ENCODE results near the gene IL16. TPM values are rescaled to one million over a fixed set of nuclear protein-coding genes. Genes with fewer than 3 reads are reported as not detected.

IL16 gene
- total and polyA plus RNA-seq, 9 of the 15 experiments (the other 6 are each of a cell fraction or from before 2014, with no cell fraction given), result 1.4 to 18.8 (median 10.6) TPM

DNA sequence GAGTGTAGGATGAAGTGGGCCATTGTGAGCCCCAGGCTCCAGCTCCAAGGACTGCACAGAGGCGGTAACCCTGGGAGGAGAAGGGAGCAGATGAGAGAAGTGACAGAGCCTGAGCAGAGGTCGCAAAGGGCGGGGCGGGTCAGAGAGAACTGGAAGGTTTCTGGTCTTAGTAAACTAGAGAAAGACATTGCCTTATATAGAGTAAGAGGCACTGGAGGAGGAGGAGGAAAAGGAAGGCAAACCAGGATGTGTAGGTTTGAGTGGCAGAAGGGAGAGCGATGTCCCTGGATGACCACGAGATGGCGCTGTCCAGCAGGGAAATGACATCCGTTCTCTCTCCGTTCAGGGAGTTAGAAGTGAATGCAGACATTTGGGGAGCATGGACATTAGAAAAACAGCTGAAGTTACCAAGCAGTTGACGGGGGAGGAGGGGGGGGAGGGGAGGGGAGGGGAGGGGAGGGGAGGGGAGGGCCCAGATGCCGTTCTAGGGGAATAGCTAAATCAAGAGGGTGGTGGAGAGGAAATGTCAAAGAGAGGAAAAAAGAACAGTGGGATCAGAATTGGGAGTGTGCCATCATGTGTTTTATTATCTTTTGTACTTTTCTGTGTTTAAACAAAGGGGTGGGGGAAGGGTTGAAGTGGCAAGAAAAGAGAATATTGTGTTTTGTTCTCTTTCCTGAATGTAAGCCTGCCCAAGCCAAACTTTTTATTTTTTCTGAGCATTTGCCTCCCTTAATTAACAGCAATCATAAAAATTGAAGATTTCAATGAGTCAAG lies 78.4 kb downstream of the IL16 start (continued):
- TF ChIP-seq SAFB (IDR thresholded peaks at IDR 0.05; ENCODE audit: borderline replicate concordance, low read depth, low read length) (no peak), ELF2 (CRISPR knock-in tag; IDR thresholded peaks at IDR 0.05) (no peak), TOE1 (IDR thresholded peaks at IDR 0.05; ENCODE audit: borderline replicate concordance) (no peak), TOE1 (CRISPR knock-in tag; IDR thresholded peaks at IDR 0.05; ENCODE audit: borderline replicate concordance, low read depth) (no peak)

DNA sequence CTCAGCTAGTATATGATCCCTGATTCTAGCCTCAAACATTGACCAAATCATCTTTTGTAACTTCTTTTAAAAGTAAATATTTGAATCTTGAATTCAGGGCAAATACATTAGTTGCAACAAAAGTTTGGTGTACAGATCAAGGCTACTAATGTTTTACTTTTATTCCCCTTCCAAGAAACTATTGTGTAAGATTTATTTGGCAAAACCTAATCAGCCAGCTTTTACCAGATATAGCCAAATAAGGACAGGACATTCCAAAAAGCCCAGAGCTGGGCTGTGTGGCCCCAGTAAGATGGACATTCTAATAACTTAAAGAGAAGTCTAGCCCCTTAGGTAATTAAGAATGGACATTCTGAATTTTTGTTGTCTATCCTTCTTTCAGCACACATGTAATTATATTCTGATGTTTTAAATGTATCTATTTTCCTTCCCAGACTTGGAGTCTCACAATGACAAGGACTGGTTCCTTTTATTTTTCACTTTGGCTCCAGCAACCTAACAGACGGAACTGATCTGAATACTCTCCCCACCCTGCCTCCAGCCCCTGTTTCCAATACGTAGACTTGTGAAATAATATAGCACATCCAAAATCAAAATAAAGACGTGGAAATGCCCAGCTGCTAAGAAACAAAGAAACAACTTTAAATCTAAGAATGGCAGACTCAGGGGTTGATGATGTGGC lies 79.2 kb downstream of the IL16 start:
- FAIRE-seq, result peak; percentile 37
- no peaks in the 10 kb centered on the region; a peak in 1 of 5 replicates for H3K4me1 ChIP-seq (replicated peaks in 1 of 2; ENCODE audit: control insufficient read depth in 2 of 2, insufficient read depth in 2 of 2, low read length in 2 of 2)
- no peaks in the 10 kb centered on the region for H3K36me3 ChIP-seq (ENCODE audit: control insufficient read depth, insufficient read depth, low read length)
- TF ChIP-seq BRD4 (IDR thresholded peaks at IDR 0.05) (no peak), NR2C1 (IDR thresholded peaks at IDR 0.05) (no peak), NR2C1 (tag; IDR thresholded peaks at IDR 0.05) (no peak), POU5F1 (IDR thresholded peaks at IDR 0.05; ENCODE audit: borderline replicate concordance, low read depth, low read length, partially characterized antibody) (no peak), TBL1XR1 (IDR thresholded peaks at IDR 0.05; ENCODE audit: low read length in 2 of 2) (no peak), SAFB (IDR thresholded peaks at IDR 0.05; ENCODE audit: borderline replicate concordance, low read depth, low read length) (no peak), ZNF57 (CRISPR knock-in tag; IDR thresholded peaks at IDR 0.05) (no peak), BRCA1 (IDR thresholded peaks at IDR 0.05) (no peak), BRCA1 (CRISPR knock-in tag; IDR thresholded peaks at IDR 0.05) (no peak), NRF1 (conservative IDR thresholded peaks at IDR 0.05 in 1 of 2, IDR thresholded peaks at IDR 0.05 in 1 of 2) (no peak)
- TF ChIP-seq, protein P1, sequence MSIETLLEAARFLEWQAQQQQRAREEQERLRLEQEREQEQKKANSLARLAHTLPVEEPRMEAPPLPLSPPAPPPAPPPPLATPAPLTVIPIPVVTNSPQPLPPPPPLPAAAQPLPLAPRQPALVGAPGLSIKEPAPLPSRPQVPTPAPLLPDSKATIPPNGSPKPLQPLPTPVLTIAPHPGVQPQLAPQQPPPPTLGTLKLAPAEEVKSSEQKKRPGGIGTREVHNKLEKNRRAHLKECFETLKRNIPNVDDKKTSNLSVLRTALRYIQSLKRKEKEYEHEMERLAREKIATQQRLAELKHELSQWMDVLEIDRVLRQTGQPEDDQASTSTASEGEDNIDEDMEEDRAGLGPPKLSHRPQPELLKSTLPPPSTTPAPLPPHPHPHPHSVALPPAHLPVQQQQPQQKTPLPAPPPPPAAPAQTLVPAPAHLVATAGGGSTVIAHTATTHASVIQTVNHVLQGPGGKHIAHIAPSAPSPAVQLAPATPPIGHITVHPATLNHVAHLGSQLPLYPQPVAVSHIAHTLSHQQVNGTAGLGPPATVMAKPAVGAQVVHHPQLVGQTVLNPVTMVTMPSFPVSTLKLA (conservative IDR thresholded peaks at IDR 0.05), result no peak
- TF ChIP-seq, protein P2, sequence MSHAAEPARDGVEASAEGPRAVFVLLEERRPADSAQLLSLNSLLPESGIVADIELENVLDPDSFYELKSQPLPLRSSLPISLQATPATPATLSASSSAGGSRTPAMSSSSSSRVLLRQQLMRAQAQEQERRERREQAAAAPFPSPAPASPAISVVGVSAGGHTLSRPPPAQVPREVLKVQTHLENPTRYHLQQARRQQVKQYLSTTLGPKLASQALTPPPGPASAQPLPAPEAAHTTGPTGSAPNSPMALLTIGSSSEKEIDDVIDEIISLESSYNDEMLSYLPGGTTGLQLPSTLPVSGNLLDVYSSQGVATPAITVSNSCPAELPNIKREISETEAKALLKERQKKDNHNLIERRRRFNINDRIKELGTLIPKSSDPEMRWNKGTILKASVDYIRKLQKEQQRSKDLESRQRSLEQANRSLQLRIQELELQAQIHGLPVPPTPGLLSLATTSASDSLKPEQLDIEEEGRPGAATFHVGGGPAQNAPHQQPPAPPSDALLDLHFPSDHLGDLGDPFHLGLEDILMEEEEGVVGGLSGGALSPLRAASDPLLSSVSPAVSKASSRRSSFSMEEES (CRISPR knock-in tag; IDR thresholded peaks at IDR 0.05), result no peak
- TF ChIP-seq, protein P3, sequence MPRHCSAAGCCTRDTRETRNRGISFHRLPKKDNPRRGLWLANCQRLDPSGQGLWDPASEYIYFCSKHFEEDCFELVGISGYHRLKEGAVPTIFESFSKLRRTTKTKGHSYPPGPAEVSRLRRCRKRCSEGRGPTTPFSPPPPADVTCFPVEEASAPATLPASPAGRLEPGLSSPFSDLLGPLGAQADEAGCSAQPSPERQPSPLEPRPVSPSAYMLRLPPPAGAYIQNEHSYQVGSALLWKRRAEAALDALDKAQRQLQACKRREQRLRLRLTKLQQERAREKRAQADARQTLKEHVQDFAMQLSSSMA (CRISPR knock-in tag; IDR thresholded peaks at IDR 0.05), result no peak
- H3K27ac ChIP-seq (ENCODE audit: extremely low read depth, low read depth, low read length), result no peak overlapping the region
- H3K9me1 ChIP-seq (ENCODE audit: control insufficient read depth, insufficient read depth, low read length), result no peaks in the 10 kb centered on the region
- ChIA-PET CTCF (ENCODE audit: low intra/inter-chr PET ratio) (interaction anchor here (0.7 to 2.2 kb wide), 3 partner anchors 9 to 125 kb away, joined by 5 to 21 read pairs (median 5); no protein-coding TSS in a partner anchor), POLR2A (no interaction called here)
- no peak overlapping the region for H2AFZ ChIP-seq (ENCODE audit: low read depth, low read length)
- no peak overlapping the region for H3K4me2 ChIP-seq (ENCODE audit: insufficient read depth, low read length)
- WGBS (ENCODE audit: insufficient coverage, low coverage, missing lambda C conversion rate), result 62% methylated on average over 3 of the region's 3 CpGs
- no peaks in the 10 kb centered on the region for H3K27me3 ChIP-seq (ENCODE audit: control insufficient read depth in 2 of 2, insufficient read depth in 2 of 2, low read length in 2 of 2)
- intact Hi-C loops (cut with micrococcal nuclease), result loop anchor here (1.0 to 10.0 kb wide), 4 partner anchors 58 to 659 kb away; no protein-coding TSS in a partner anchor
- no peaks in the 10 kb centered on the region for H4K20me1 ChIP-seq (replicated peaks; ENCODE audit: control insufficient read depth, insufficient read depth, low read length)
- no peak for ATAC-seq
- H3K79me2 ChIP-seq (ENCODE audit: control insufficient read depth, insufficient read depth, low read length), result no peaks in the 10 kb centered on the region
- in situ Hi-C loops (cut with MboI), result no loop called here
- BruUV-seq (replicated peaks), result no TSS peak
- no peak overlapping the region for H3K4me3 ChIP-seq
- H3K9me3 ChIP-seq (replicated peaks; ENCODE audit: control insufficient read depth, insufficient read depth, low read depth, low read length), result no peaks in the 10 kb centered on the region
- DNase-seq (ENCODE audit: extremely low read depth in 1 of 4, low spot score in 3 of 4), result no peak
- H3K9ac ChIP-seq (ENCODE audit: insufficient read depth in 1 of 2, low read depth in 2 of 2, low read length in 2 of 2), result no peak overlapping the region
